ENCODE measurements around the gene C1orf56. TPM values are rescaled to one million over a fixed set of nuclear protein-coding genes. Genes with fewer than 3 reads are reported as not detected.

Gene C1orf56
- total and polyA plus RNA-seq, 2 of the 13 experiments (the other 11 are each of a cell fraction or from before 2014, with no cell fraction given), result 1.5 to 3.2 TPM

DNA sequence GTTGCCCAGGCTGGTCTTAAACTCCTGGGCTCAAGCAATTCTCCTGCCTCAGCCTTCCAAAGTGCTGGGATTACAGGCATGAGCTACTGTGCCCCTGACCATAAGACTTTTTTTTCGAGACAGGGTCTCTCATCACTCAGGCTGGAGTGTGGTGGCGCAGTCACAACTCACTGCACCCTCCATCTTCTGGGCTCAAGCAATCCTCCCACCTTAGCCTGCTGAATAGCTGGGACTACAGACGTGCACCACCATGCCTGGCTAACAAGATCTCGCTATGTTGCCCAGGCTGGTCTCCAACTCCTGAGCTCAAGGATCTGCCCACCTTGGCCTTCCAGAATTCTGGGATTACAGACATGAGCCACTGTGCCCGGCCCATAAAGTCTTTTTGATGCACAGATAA is 1.9 kb downstream of the C1orf56 start:
- peaks cover 4 to 14% of the 10 kb centered on the region in 2 experiments; a peak in 3 of 5 replicates for H3K36me3 ChIP-seq (replicated peaks in 1 of 2; ENCODE audit: control insufficient read depth in 1 of 2, insufficient read depth in 2 of 2, low read length in 2 of 2)
- no TSS peak for BruUV-seq (replicated peaks)
- ATAC-seq (no peak), DNase-seq (ENCODE audit: low spot score) (no peak), FAIRE-seq (no peak)
- no peaks in the 10 kb centered on the region for H4K20me1 ChIP-seq (ENCODE audit: insufficient read depth, low read length)
- ChIA-PET POLR2A (interaction anchor here (1.2 to 1.3 kb wide), 2 partner anchors 10 to 22 kb away, joined by 3 read pairs; partner anchors contain the start of gene CDC42SE1), CTCF (ENCODE audit: low intra/inter-chr PET ratio, low total read pairs) (interaction anchor here (1.5 kb wide), 1 partner anchor 25 kb away, joined by 5 read pairs; no protein-coding TSS in a partner anchor)
- H3K4me2 ChIP-seq (ENCODE audit: low read depth, low read length), result no peak overlapping the region
- intact Hi-C loops (cut with micrococcal nuclease; ENCODE audit: unreplicated experiment), result loop anchor here (5.0 kb wide), 1 partner anchor 42 kb away; the partner anchor contains the start of genes MINDY1 and PRUNE1
- H3K9ac ChIP-seq (ENCODE audit: insufficient read depth, low read depth, low read length), result no peak overlapping the region
- H2AFZ ChIP-seq (ENCODE audit: low read length), result no peak overlapping the region
- H3K27me3 ChIP-seq (ENCODE audit: control insufficient read depth in 1 of 2, insufficient read depth in 2 of 2, low read length in 2 of 2), result no peaks in the 10 kb centered on the region
- H3K4me1 ChIP-seq (ENCODE audit: insufficient read depth, low read length), result peaks cover 41% of the 10 kb centered on the region
- no peak overlapping the region for H3K27ac ChIP-seq (ENCODE audit: extremely low read length, insufficient read depth, low read length)
- WGBS (ENCODE audit: low lambda C conversion rate), result 100% methylated on average over 5 of the region's 5 CpGs
- no peak overlapping the region for H3K4me3 ChIP-seq (replicated peaks in 1 of 3; ENCODE audit: insufficient read depth in 1 of 3, low read depth in 2 of 3, low read length in 3 of 3)
- in situ Hi-C loops (cut with HindIII; ENCODE audit: extremely low pct_ligation_motif_present, low pct_unique_long_range_greater_than_20kb), result no loop called here
- no peaks in the 10 kb centered on the region for H3K79me2 ChIP-seq (ENCODE audit: insufficient read depth, low read length)
- no peak for TF ChIP-seq EZH2 (conservative IDR thresholded peaks at IDR 0.05; ENCODE audit: low read depth, low read length)
- no peak for TF ChIP-seq ZNF749 (CRISPR knock-in tag; IDR thresholded peaks at IDR 0.05; ENCODE audit: borderline replicate concordance)
- no peak for TF ChIP-seq KMT2A (CRISPR knock-in tag; IDR thresholded peaks at IDR 0.05)
- H3K9me3 ChIP-seq (ENCODE audit: low read length), result no peaks in the 10 kb centered on the region

- POLR2A ChIA-PET, result interaction anchor here (1.2 kb wide), 1 partner anchor 9 kb away, joined by 3 read pairs; the partner anchor contains the start of gene CDC42SE1
- no peak for DNase-seq (ENCODE audit: low spot score)
- CTCF ChIA-PET (ENCODE audit: low intra/inter-chr PET ratio, low total read pairs), result no interaction called here
- intact Hi-C loops (cut with micrococcal nuclease; ENCODE audit: unreplicated experiment) (no loop called here), in situ Hi-C loops (cut with HindIII; ENCODE audit: extremely low pct_ligation_motif_present, low pct_unique_long_range_greater_than_20kb) (no loop called here)
- H4K20me1 ChIP-seq (ENCODE audit: insufficient read depth, low read length), result no peaks in the 10 kb centered on the region
- no peaks in the 10 kb centered on the region for H3K9me3 ChIP-seq (ENCODE audit: low read length)
- TF ChIP-seq ZUFSP (CRISPR knock-in tag; IDR thresholded peaks at IDR 0.05; ENCODE audit: borderline replicate concordance) (no peak), ZNF343 (CRISPR knock-in tag; IDR thresholded peaks at IDR 0.05) (no peak), AGO2 (optimal IDR thresholded peaks at IDR 0.05; ENCODE audit: low read depth, low read length) (peak; percentile 22), ZNF496 (CRISPR knock-in tag; IDR thresholded peaks at IDR 0.05; ENCODE audit: insufficient replicate concordance) (no peak), ZNF720 (CRISPR knock-in tag; IDR thresholded peaks at IDR 0.05) (no peak), SPEN (CRISPR knock-in tag; IDR thresholded peaks at IDR 0.05; ENCODE audit: low read depth) (no peak), ZFP1 (CRISPR knock-in tag; IDR thresholded peaks at IDR 0.05) (no peak), ZNF616 (CRISPR knock-in tag; IDR thresholded peaks at IDR 0.05; ENCODE audit: low read depth) (no peak), ZFP37 (CRISPR knock-in tag; IDR thresholded peaks at IDR 0.05; ENCODE audit: borderline replicate concordance) (no peak), HNRNPK (IDR thresholded peaks at IDR 0.05; ENCODE audit: low read depth, low read length, poor library complexity, severe bottlenecking) (peak; percentile 43), SMYD3 (CRISPR knock-in tag; IDR thresholded peaks at IDR 0.05) (no peak), MTA1 (CRISPR knock-in tag; IDR thresholded peaks at IDR 0.05; ENCODE audit: borderline replicate concordance) (no peak), ZNF670 (CRISPR knock-in tag; IDR thresholded peaks at IDR 0.05; ENCODE audit: borderline replicate concordance) (no peak)
- WGBS (ENCODE audit: low lambda C conversion rate), result 99% methylated on average over 2 of the region's 2 CpGs
- no peak overlapping the region for H2AFZ ChIP-seq (ENCODE audit: low read length)
- no peaks in the 10 kb centered on the region for H3K79me2 ChIP-seq (ENCODE audit: insufficient read depth, low read length)
- no peak overlapping the region for H3K4me2 ChIP-seq (ENCODE audit: low read depth, low read length)
- no peak for ATAC-seq
- no peaks in the 10 kb centered on the region for H3K27me3 ChIP-seq (ENCODE audit: control insufficient read depth in 1 of 2, insufficient read depth in 2 of 2, low read length in 2 of 2)
- no peak overlapping the region for H3K4me3 ChIP-seq (replicated peaks in 1 of 3; ENCODE audit: insufficient read depth in 1 of 3, low read depth in 2 of 3, low read length in 3 of 3)
- no peak overlapping the region for H3K9ac ChIP-seq (ENCODE audit: insufficient read depth, low read depth, low read length)
- peaks cover 44% of the 10 kb centered on the region for H3K4me1 ChIP-seq (ENCODE audit: insufficient read depth, low read length)
- peaks cover 4 to 20% of the 10 kb centered on the region in 2 experiments for H3K36me3 ChIP-seq (replicated peaks in 1 of 2; ENCODE audit: control insufficient read depth in 1 of 2, insufficient read depth in 2 of 2, low read length in 2 of 2)
- BruUV-seq (replicated peaks), result TSS peak; percentile 23
- FAIRE-seq, result no peak
- H3K27ac ChIP-seq (ENCODE audit: extremely low read length, insufficient read depth, low read length), result no peak overlapping the region
These were observed 2.6 kb downstream of the C1orf56 start for GRCh38 chr1:151050051-151050688.
